HepG2 (cell line): ENCODE measurements around the gene NLRP12. TPM values are rescaled to one million over a fixed set of nuclear protein-coding genes. Genes with fewer than 3 reads are reported as not detected.
A peak's percentile ranks its signal among the peaks of the same experiment; 100 is the strongest.

Experiments
- AGO2 ChIP-seq: fragments of 200-400 bp; formaldehyde crosslinking; optimal IDR thresholded peaks from 2 replicates; pipeline ENCODE3; 2017; ENCODE audit warnings: mild to moderate bottlenecking, low read depth, low read length, moderate library complexity
- CREM ChIP-seq, 2 experiments: sonication (generic) in 1 of 2; formaldehyde crosslinking in 1 of 2; IDR thresholded peaks; 2 replicates each; pipeline versions ENCODE4 v1.4.0 to v1.6.1; 2016 to 2020; ENCODE audit warnings: antibody characterized with exemption in 1 of 2, mild to moderate bottlenecking in 1 of 2, missing genetic modification reagents in 1 of 2
- HMG20A ChIP-seq: IDR thresholded peaks from 2 replicates; pipeline ENCODE4 v1.6.1; 2016; ENCODE audit warnings: borderline replicate concordance
- HNRNPL ChIP-seq: fragments of 200-400 bp; formaldehyde crosslinking; IDR thresholded peaks from 2 replicates; pipeline ENCODE4 v1.6.1; 2017; ENCODE audit warnings: mild to moderate bottlenecking, low read depth, low read length
- SMAD9 ChIP-seq: sonication (generic); formaldehyde crosslinking; IDR thresholded peaks from 2 replicates; pipeline ENCODE4 v1.5.1; 2020; ENCODE audit warnings: mild to moderate bottlenecking, missing genetic modification reagents
- ZFP1 ChIP-seq: IDR thresholded peaks from 2 replicates; pipeline ENCODE4 v1.6.1; 2016
- ZNF773 ChIP-seq: sonication (generic); formaldehyde crosslinking; IDR thresholded peaks from 2 replicates; pipeline ENCODE4 v1.4.0; 2020; ENCODE audit warnings: missing genetic modification reagents, borderline replicate concordance
- ZNF775 ChIP-seq: sonication (generic); formaldehyde crosslinking; IDR thresholded peaks from 2 replicates; pipeline ENCODE4 v1.4.0; 2020; ENCODE audit warnings: missing genetic modification reagents, mild to moderate bottlenecking, moderate library complexity, borderline replicate concordance
- polyA plus RNA-seq, 8 experiments: library from polyadenylated mRNA; depleted of rRNA in 3 of 8; stranded (reverse) in 7 of 8; unstranded in 1 of 8; fragments of >200 nt; fragmentation: Illumina TruSeq in 4 of 8; extraction: Trizol in 4 of 8; gene quantifications; 2 replicates each; pipeline versions ENCODE4 v1.2.1 to v1.2.3, GENCODE V29; 2011 to 2016; ENCODE audit warnings: low read depth in 4 of 8, missing spikeins in 1 of 8, mixed read lengths in 1 of 8; ENCODE audit not compliant: insufficient read depth in 1 of 8
- total RNA-seq, 5 experiments: library from RNA; depleted of rRNA; stranded (reverse); fragments of >200 nt; fragmentation: Illumina TruSeq; extraction: Trizol; gene quantifications; 2 replicates each; pipeline ENCODE4 v1.2.3, GENCODE V29; 2016; ENCODE audit warnings: low read depth in 1 of 5
- TF ChIP-seq, protein P1 (sequence below): IDR thresholded peaks from 2 replicates; pipeline ENCODE4 v1.6.1; 2012; ENCODE audit warnings: low read length, improper control_type of control experiment
- TF ChIP-seq, protein P2 (sequence below): sonication (generic); formaldehyde crosslinking; IDR thresholded peaks from 2 replicates; pipeline ENCODE4 v1.4.0; 2020; ENCODE audit warnings: missing genetic modification reagents
- TF ChIP-seq, protein P3 (sequence below), 2 experiments: IDR thresholded peaks; 2 replicates each; pipeline ENCODE4 v1.6.1; 2011 to 2012; ENCODE audit warnings: low read length in 2 of 2, borderline replicate concordance in 1 of 2, low read depth in 1 of 2, mild to moderate bottlenecking in 1 of 2, moderate library complexity in 1 of 2

The NLRP12 gene
- total and polyA plus RNA-seq, 2 of the 13 experiments (the other 11 are each of a cell fraction or from before 2014, with no cell fraction given) = 0.15 to 0.20 TPM

DNA sequence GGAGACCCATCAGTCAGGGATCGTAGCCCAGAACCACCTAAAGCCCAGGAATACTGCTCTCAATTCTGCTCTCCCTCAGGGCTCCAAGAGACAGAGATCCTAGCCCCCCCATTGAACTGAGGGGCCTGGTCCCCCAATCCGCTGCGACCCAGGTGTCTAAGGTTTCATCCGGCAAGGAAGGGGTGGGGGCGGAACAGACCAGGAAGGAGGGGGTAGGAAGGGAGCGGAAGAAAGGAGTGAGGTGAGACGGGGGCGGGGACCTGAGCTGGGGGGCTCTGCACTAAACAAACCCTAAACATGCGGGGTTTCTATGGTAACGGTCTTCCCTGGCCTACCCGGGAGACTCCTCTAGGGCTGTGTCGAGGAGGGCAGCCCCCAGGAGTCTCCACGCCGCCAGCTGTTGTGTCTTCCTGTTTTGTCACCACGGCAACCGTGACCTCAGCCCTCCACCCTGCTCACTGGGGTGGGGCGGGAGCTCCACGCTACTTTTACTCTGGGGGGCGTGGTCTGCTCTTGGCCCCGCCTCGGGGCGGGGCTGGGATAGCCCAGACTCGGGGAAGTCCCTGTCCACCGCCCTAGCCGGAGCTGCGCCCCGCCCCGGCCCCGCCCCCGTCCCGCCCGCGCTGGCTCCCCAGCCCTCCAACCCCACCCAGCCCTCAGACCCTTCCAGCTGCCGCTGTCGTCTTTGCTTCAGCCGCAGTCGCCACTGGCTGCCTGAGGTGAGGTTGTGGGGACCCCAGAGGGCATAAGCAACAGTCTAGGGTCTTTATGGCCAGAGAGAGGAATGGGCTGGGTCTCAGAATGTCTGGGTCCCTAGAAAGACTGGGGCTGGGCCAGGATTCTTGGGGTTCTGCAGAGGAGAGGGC is 43.3 kb upstream of the NLRP12 start, which contains the start of gene MYADM (continued):
- TF ChIP-seq, protein P1, sequence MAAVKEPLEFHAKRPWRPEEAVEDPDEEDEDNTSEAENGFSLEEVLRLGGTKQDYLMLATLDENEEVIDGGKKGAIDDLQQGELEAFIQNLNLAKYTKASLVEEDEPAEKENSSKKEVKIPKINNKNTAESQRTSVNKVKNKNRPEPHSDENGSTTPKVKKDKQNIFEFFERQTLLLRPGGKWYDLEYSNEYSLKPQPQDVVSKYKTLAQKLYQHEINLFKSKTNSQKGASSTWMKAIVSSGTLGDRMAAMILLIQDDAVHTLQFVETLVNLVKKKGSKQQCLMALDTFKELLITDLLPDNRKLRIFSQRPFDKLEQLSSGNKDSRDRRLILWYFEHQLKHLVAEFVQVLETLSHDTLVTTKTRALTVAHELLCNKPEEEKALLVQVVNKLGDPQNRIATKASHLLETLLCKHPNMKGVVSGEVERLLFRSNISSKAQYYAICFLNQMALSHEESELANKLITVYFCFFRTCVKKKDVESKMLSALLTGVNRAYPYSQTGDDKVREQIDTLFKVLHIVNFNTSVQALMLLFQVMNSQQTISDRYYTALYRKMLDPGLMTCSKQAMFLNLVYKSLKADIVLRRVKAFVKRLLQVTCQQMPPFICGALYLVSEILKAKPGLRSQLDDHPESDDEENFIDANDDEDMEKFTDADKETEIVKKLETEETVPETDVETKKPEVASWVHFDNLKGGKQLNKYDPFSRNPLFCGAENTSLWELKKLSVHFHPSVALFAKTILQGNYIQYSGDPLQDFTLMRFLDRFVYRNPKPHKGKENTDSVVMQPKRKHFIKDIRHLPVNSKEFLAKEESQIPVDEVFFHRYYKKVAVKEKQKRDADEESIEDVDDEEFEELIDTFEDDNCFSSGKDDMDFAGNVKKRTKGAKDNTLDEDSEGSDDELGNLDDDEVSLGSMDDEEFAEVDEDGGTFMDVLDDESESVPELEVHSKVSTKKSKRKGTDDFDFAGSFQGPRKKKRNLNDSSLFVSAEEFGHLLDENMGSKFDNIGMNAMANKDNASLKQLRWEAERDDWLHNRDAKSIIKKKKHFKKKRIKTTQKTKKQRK = no peak
- TF ChIP-seq, protein P2, sequence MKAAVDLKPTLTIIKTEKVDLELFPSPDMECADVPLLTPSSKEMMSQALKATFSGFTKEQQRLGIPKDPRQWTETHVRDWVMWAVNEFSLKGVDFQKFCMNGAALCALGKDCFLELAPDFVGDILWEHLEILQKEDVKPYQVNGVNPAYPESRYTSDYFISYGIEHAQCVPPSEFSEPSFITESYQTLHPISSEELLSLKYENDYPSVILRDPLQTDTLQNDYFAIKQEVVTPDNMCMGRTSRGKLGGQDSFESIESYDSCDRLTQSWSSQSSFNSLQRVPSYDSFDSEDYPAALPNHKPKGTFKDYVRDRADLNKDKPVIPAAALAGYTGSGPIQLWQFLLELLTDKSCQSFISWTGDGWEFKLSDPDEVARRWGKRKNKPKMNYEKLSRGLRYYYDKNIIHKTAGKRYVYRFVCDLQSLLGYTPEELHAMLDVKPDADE (CRISPR knock-in tag) = no peak
- TF ChIP-seq HMG20A (CRISPR knock-in tag) = no peak; the same call in 1 of the 2 replicates
- TF ChIP-seq, protein P3, sequence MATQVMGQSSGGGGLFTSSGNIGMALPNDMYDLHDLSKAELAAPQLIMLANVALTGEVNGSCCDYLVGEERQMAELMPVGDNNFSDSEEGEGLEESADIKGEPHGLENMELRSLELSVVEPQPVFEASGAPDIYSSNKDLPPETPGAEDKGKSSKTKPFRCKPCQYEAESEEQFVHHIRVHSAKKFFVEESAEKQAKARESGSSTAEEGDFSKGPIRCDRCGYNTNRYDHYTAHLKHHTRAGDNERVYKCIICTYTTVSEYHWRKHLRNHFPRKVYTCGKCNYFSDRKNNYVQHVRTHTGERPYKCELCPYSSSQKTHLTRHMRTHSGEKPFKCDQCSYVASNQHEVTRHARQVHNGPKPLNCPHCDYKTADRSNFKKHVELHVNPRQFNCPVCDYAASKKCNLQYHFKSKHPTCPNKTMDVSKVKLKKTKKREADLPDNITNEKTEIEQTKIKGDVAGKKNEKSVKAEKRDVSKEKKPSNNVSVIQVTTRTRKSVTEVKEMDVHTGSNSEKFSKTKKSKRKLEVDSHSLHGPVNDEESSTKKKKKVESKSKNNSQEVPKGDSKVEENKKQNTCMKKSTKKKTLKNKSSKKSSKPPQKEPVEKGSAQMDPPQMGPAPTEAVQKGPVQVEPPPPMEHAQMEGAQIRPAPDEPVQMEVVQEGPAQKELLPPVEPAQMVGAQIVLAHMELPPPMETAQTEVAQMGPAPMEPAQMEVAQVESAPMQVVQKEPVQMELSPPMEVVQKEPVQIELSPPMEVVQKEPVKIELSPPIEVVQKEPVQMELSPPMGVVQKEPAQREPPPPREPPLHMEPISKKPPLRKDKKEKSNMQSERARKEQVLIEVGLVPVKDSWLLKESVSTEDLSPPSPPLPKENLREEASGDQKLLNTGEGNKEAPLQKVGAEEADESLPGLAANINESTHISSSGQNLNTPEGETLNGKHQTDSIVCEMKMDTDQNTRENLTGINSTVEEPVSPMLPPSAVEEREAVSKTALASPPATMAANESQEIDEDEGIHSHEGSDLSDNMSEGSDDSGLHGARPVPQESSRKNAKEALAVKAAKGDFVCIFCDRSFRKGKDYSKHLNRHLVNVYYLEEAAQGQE (IDR thresholded peaks at IDR 0.05; ENCODE audit: borderline replicate concordance in 1 of 2, low read depth in 1 of 2, low read length in 2 of 2) = 0 out of 4 replicates have a peak, but pooled peaks of 1 of the 2 experiments have one; percentile 26
- TF ChIP-seq ZFP1 (CRISPR knock-in tag) = 0 out of 2 replicates have a peak, but pooled peaks have one; percentile 42
- 0 out of 2 replicates have a peak, but pooled peaks have one; percentile 49 for TF ChIP-seq ZNF775
- TF ChIP-seq HNRNPL = no peak
- TF ChIP-seq AGO2 = no peak
- TF ChIP-seq ZNF773 (CRISPR knock-in tag) = no peak
- no peak for TF ChIP-seq SMAD9 (CRISPR knock-in tag)
- peak; percentile 68 for TF ChIP-seq CREM (IDR thresholded peaks at IDR 0.05)
- no peak for TF ChIP-seq CREM (CRISPR knock-in tag; IDR thresholded peaks at IDR 0.05)
